GM12873 (cell line): ENCODE measurements around the gene FIBCD1.

ENCODE experiments used
- TF ChIP-seq, protein P1 (sequence below): IDR thresholded peaks from 2 replicates; pipeline ENCODE4 v1.5.1; 2012; ENCODE audit warnings: low read depth, mild to moderate bottlenecking, moderate library complexity, low read length, control low read depth; ENCODE audit not compliant: insufficient read depth; ENCODE audit errors: missing control alignments

Gene FIBCD1

DNA sequence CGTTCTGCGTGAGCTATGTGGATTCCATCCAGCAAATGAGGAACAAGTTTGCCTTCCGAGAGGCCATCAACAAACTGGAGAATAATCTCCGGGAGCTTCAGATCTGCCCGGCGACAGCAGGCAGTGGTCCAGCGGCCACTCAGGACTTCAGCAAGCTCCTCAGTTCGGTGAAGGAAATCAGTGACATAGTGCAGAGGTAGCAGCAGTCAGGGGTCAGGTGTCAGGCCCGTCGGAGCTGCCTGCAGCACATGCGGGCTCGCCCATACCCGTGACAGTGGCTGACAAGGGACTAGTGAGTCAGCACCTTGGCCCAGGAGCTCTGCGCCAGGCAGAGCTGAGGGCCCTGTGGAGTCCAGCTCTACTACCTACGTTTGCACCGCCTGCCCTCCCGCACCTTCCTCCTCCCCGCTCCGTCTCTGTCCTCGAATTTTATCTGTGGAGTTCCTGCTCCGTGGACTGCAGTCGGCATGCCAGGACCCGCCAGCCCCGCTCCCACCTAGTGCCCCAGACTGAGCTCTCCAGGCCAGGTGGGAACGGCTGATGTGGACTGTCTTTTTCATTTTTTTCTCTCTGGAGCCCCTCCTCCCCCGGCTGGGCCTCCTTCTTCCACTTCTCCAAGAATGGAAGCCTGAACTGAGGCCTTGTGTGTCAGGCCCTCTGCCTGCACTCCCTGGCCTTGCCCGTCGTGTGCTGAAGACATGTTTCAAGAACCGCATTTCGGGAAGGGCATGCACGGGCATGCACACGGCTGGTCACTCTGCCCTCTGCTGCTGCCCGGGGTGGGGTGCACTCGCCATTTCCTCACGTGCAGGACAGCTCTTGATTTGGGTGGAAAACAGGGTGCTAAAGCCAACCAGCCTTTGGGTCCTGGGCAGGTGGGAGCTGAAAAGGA is 53.3 kb downstream of the FIBCD1 start:
- TF ChIP-seq, protein P1, sequence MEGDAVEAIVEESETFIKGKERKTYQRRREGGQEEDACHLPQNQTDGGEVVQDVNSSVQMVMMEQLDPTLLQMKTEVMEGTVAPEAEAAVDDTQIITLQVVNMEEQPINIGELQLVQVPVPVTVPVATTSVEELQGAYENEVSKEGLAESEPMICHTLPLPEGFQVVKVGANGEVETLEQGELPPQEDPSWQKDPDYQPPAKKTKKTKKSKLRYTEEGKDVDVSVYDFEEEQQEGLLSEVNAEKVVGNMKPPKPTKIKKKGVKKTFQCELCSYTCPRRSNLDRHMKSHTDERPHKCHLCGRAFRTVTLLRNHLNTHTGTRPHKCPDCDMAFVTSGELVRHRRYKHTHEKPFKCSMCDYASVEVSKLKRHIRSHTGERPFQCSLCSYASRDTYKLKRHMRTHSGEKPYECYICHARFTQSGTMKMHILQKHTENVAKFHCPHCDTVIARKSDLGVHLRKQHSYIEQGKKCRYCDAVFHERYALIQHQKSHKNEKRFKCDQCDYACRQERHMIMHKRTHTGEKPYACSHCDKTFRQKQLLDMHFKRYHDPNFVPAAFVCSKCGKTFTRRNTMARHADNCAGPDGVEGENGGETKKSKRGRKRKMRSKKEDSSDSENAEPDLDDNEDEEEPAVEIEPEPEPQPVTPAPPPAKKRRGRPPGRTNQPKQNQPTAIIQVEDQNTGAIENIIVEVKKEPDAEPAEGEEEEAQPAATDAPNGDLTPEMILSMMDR: no peak

DNA sequence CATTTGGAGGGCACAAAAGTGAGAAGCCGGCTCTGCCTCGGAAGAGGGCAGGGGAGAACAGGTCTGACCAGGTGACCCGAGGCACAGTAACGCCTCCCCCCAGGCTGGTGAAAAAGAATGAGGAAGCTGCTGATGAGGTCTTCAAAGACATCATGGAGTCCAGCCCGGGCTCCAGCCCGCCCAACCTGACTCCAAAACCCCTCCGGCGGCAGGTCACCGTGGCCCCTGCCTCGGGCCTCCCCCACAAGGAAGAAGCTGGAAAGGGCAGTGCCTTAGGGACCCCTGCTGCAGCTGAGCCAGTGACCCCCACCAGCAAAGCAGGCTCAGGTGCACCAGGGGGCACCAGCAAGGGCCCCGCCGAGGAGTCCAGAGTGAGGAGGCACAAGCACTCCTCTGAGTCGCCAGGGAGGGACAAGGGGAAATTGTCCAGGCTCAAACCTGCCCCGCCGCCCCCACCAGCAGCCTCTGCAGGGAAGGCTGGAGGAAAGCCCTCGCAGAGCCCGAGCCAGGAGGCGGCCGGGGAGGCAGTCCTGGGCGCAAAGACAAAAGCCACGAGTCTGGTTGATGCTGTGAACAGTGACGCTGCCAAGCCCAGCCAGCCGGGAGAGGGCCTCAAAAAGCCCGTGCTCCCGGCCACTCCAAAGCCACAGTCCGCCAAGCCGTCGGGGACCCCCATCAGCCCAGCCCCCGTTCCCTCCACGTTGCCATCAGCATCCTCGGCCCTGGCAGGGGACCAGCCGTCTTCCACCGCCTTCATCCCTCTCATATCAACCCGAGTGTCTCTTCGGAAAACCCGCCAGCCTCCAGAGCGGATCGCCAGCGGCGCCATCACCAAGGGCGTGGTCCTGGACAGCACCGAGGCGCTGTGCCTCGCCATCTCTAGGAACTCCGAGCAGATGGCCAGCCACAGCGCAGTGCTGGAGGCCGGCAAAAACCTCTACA is 54.2 kb downstream of the FIBCD1 start:
- TF ChIP-seq, protein P1: no peak

DNA sequence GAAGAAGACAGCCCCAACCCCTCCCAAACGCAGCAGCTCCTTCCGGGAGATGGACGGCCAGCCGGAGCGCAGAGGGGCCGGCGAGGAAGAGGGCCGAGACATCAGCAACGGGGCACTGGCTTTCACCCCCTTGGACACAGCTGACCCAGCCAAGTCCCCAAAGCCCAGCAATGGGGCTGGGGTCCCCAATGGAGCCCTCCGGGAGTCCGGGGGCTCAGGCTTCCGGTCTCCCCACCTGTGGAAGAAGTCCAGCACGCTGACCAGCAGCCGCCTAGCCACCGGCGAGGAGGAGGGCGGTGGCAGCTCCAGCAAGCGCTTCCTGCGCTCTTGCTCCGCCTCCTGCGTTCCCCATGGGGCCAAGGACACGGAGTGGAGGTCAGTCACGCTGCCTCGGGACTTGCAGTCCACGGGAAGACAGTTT is 54.9 kb downstream of the FIBCD1 start:
- TF ChIP-seq, protein P1: no peak

DNA sequence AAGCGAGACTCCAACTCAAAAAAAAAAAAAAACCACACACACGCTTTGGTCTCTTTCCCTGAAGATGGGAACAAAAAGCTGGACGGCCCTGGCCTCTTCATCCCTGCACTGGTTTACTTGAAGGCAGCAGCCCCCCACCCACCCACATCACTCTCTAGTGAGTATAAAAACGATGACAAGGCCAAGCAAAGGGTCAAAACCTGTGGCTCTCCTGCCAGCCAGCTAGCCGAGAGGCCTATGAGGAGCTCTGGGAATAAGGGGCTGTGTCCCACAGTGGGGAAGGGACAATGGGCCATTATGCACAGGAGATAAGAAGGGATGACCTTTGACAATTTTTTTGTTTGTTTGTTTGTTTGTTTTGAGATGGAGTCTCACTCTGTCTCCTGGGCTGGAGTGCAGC is 55.6 kb downstream of the FIBCD1 start:
- TF ChIP-seq, protein P1: no peak

DNA sequence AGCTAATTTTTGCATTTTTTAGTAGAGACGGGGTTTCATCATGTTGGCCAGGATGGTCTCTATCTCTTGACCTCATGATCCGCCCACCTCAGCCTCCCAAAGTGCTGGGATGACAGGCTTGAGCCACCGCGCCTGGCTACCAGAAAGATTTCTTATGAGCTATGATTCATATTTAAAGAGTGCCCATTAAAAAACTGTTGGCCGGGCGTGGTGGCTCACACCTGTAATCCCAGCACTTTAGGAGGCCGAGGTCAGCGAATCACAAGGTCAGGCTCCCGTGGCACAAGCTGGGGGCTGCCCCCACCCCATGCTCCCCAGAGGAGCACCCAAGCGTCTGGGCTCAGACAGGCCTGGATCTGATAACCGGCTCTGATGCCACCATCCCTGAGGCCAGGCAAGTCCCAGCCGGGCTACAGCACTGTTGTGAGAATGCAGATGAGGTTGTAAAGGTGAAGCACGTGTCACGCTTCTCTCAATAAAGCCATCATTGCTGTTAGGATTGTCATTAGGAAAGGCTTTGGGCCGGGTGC is 56.3 kb downstream of the FIBCD1 start:
- TF ChIP-seq, protein P1: no peak

DNA sequence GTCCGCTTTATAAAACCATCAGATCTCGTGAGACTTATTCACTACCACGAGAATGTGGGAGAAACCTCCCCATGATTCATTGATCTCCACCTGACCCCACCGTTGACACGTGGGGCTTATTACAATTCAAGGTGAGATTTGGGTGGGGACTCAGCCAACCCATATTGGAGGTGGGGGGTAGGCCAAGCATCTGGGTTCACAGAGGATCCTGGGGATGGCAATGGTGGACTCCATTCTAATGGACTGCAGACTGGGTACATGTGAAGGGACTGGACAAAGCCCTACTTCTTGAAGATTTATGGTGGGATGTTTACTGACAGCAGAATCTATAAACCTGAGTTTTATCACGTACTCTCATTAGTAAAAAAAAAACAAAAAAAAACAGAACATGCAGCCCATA is 57.5 kb downstream of the FIBCD1 start:
- TF ChIP-seq, protein P1: no peak

DNA sequence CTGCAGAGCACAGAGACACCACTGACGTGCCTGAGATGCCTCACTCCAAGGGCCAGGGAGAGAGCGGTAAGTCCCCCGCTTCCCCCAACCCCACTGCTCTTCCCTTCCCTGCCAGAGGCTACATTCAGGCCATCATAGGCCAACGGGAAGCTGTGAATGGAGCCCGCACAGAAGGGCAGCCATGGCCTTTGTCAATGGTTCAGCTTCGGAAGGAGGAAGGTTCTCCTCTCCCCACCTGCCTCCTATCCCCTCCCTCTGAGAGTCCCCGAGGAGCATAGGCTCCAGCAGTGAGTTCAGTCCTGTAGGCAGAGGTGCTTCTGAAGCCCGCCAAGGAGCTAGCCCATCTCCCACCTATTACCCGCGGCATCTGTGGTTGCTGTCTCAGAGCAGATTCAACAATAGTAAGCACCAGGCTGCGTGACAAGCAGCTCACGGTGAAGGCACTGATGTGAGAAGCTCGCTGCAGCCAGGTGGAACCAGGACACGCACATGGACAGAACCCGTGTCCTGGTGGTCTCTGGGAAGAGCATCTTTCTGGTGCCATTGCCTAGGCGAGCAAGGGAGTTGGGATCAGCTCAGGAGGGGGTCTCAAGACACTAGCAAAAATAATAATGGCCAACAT is 58.3 kb downstream of the FIBCD1 start:
- TF ChIP-seq, protein P1: no peak
